Mammary epithelial cell (primary cell): Measurements from ENCODE around the gene C15orf40.

Source experiments
- CTCF ChIP-seq, 2 donors: IDR thresholded peaks in 1 of 2; conservative IDR thresholded peaks in 1 of 2; 2 replicates each; pipeline ENCODE4 v1.5.1; 2011 to 2012; ENCODE audit warnings: inconsistent platforms in 2 of 2, low read length in 2 of 2, mild to moderate bottlenecking in 2 of 2, control low read depth in 1 of 2, low read depth in 1 of 2; ENCODE audit not compliant: insufficient read depth in 1 of 2; ENCODE audit errors: extremely low read depth in 1 of 2
- EZH2 ChIP-seq: IDR thresholded peaks from 2 replicates; pipeline ENCODE4 v1.6.1; 2012; ENCODE audit warnings: low read length, inconsistent platforms, borderline replicate concordance

GRCh38 chr15:83010709-83011270 is 649 bp downstream of the C15orf40 start:
- TF ChIP-seq CTCF (conservative IDR thresholded peaks at IDR 0.05 in 1 of 2, IDR thresholded peaks at IDR 0.05 in 1 of 2; ENCODE audit: extremely low read depth in 1 of 2, insufficient read depth in 1 of 2, low read depth in 1 of 2, low read length in 2 of 2) (peak; percentile 89 to 93), EZH2 (no peak)
